HuH-7.5 (cell line): ENCODE data around the gene ORC3.
"Not testable (repeated sequence)": the region's sequence is repeated elsewhere in the genome, so short reads cannot be mapped to it uniquely, and the experiment has no call there.

Experiments used
- DNase-seq: peaks from one replicate; pipeline ENCODE4 v3.0.0; 2011; ENCODE audit warnings: low spot score

The ORC3 gene

GRCh38 chr6:87600576-87600975, 10.6 kb downstream of the ORC3 start:
- DNase-seq = no peak

- DNase-seq = no peak
Observed at GRCh38 chr6:87606199-87606598, 16.3 kb downstream of the ORC3 start.

- no peak for DNase-seq
Observed at GRCh38 chr6:87608802-87609201, 18.9 kb downstream of the ORC3 start.

- DNase-seq = not testable (repeated sequence)
Observed at GRCh38 chr6:87613018-87613417, 23.1 kb downstream of the ORC3 start.

- DNase-seq = no peak
Observed at GRCh38 chr6:87617405-87617804, 27.5 kb downstream of the ORC3 start.

GRCh38 chr6:87618531-87618930, 28.6 kb downstream of the ORC3 start:
- no peak for DNase-seq

GRCh38 chr6:87623248-87623647, 33.3 kb downstream of the ORC3 start:
- DNase-seq = no peak

GRCh38 chr6:87628424-87628823, 38.5 kb downstream of the ORC3 start:
- DNase-seq = no peak

GRCh38 chr6:87628881-87629280, 38.9 kb downstream of the ORC3 start:
- no peak for DNase-seq

GRCh38 chr6:87630746-87631145, 40.8 kb downstream of the ORC3 start:
- no peak for DNase-seq

- no peak for DNase-seq
Observed at GRCh38 chr6:87633851-87634250, 43.9 kb downstream of the ORC3 start.

- no peak for DNase-seq
Observed at GRCh38 chr6:87636315-87636714, 46.4 kb downstream of the ORC3 start.

GRCh38 chr6:87637106-87637505, 47.2 kb downstream of the ORC3 start:
- no peak for DNase-seq

- no peak for DNase-seq
Observed at GRCh38 chr6:87639373-87639772, 49.4 kb downstream of the ORC3 start.

- DNase-seq = no peak
Observed at GRCh38 chr6:87641065-87641692, 51.2 kb downstream of the ORC3 start.

GRCh38 chr6:87645080-87645479, 55.1 kb downstream of the ORC3 start:
- no peak for DNase-seq

- no peak for DNase-seq
Observed at GRCh38 chr6:87653074-87653962, 63.4 kb downstream of the ORC3 start.

- no peak for DNase-seq
Observed at GRCh38 chr6:87654122-87654521, 64.2 kb downstream of the ORC3 start.

- DNase-seq = no peak
Observed at GRCh38 chr6:87654875-87655454, 65.0 kb downstream of the ORC3 start.

GRCh38 chr6:87655824-87656223, 65.9 kb downstream of the ORC3 start:
- no peak for DNase-seq

GRCh38 chr6:87656857-87657256, 66.9 kb downstream of the ORC3 start:
- no peak for DNase-seq

GRCh38 chr6:87658516-87658915, 68.6 kb downstream of the ORC3 start:
- no peak for DNase-seq

GRCh38 chr6:87660226-87660911, 70.4 kb downstream of the ORC3 start:
- no peak for DNase-seq
